ENCODE measurements around the gene RPP25.

Gene RPP25

DNA sequence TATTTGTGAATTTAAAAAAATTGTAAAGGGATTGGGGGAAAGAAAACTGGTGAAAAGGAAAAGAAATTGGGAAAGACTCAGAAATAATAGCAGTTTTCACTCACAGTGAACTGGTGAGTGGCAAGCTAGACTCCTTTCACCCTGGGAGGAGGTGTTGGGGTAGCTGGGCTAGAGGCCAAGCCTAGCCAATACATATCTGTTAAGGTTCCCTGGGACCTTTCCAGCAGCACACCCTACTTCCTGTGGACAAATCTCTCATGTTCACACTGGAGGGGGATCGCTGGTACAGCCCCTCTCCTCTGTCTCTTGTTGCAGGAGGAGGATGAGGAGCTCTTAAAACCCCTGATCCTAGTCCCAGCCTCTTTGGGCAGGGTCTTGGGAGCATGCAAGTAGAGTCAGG is 3.7 kb upstream of the RPP25 start:
- Histone ChIP-seq H3K4me2 (no peak overlapping the region), H3K27ac (no peak overlapping the region), H3K9me3 (replicated peaks in 1 of 11) (peaks cover 0 to 10% (median 0%) of the 10 kb centered on the region in 11 experiments; a peak in 11 of 22 replicates)

DNA sequence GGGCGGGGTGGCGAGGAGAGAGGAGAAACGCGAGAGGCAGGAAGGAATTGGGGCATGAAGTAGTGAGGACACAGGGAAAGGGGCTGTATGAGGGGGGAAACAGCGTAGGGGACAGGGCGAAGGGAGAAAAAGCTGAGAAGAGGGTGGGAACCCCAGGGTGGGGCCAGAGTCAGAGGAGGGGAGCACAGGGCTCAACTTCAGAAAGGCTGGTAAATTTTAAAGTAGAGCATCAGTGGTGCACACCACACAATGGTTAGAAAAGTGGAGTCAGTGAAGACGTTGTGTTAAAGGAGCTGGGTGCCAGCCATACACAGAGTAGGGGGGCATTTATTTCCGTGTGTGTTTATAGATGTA is 3.0 kb upstream of the RPP25 start:
- no peak for TF ChIP-seq Cebpa-rat (IDR thresholded peaks at IDR 0.05)
- Histone ChIP-seq H3K27ac (no peak overlapping the region), H3K4me2 (no peak overlapping the region), H3K4me1 (peaks cover 24 to 47% (median 40%) of the 10 kb centered on the region in 10 experiments; a peak in 19 of 20 replicates), H3K27me3 (peaks cover 58 to 73% (median 70%) of the 10 kb centered on the region in 11 experiments), H3K4me3 (no peak overlapping the region), H3K36me3 (no peaks in the 10 kb centered on the region), H3K9me3 (replicated peaks in 1 of 11) (peaks cover 0 to 10% (median 0%) of the 10 kb centered on the region in 11 experiments; a peak in 11 of 22 replicates), H4K20me1 (peaks cover 0 to 32% (median 16%) of the 10 kb centered on the region in 11 experiments; a peak in 11 of 22 replicates), H3K9ac (no peak overlapping the region)

More for the DNA sequence above, 3.7 kb upstream of the RPP25 start:
- H3K27me3 ChIP-seq: peaks cover 52 to 65% (median 63%) of the 10 kb centered on the region in 11 experiments
- no peak for TF ChIP-seq Cebpa-rat (IDR thresholded peaks at IDR 0.05)
- no peak overlapping the region for H3K9ac ChIP-seq
- peaks cover 0 to 25% (median 9%) of the 10 kb centered on the region in 11 experiments; a peak in 11 of 22 replicates for H4K20me1 ChIP-seq
- H3K4me3 ChIP-seq: no peak overlapping the region
- H3K4me1 ChIP-seq: peaks cover 21 to 40% (median 33%) of the 10 kb centered on the region in 10 experiments; a peak in 19 of 20 replicates
- no peaks in the 10 kb centered on the region for H3K36me3 ChIP-seq

DNA sequence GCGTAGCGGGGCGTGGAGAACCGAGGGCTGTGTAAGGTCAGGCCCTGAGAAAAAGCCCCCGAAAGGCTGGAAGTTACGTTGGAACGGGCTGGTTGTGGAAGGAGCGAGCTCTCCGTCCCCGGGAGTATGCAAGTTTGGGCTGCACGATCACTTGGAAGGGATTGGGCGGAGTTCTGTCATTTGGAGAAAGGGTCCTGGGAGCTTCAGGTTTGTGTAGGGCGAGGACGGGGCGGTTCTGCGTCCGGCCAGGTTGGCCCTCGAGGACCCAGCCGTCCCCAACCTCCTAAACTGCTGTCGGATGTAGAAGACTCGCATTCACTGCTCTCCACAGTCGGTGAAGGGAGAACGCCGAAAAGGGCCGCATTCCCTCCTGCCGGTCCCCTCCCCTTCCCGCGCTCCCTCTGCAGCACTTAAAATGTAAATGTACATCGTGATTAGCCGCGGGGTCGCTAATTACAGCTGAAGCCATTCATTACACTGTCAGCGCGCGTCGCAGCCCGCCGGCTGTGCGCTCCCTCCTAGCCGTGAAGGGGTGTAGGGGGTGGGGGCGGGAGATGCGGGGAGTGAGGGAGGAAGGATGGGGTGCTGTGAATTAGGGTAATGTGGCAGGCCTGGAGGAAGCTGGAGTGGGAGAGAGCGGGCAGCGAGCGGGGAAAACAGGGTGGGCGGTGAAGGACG is 2.5 kb upstream of the RPP25 start:
- H3K27me3 ChIP-seq: peaks cover 58 to 78% (median 74%) of the 10 kb centered on the region in 11 experiments

DNA sequence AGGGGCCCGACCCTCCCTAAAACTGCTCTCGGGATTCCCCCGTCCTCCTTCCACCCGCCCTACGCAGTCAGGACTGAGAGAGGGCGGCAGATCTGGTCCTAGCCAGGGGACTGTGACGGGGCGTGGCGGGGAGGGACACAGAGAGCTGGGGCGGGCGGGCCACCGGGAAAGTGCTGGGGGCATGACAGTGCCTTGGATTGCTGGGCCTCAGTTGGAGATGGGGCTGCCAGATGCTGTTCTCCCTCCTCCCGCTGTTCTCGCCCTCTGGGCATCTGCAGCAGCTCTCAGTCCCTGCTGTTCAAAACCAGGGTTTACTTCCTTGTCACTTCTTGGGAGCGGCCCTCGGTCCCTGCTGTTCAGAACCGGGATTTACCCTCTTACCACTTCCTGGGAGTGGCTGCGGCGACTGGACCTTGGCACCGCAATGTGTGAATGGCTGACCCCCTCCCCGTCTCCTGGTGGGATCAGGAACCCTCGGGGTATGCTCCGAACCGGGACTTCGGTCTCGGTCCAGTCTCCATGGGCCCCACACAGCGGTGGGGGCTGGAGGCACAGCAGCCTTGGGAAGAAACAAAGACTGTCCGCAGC is 1.8 kb upstream of the RPP25 start:
- no peaks in the 10 kb centered on the region for H3K36me3 ChIP-seq
- H3K4me3 ChIP-seq: peak overlapping the region in 5 of 10 experiments; percentile 23 to 61 (median 54); a peak in 4 of 20 replicates
- H3K4me2 ChIP-seq: peak overlapping the region in 6 of 11 experiments; percentile 33 to 96 (median 90); a peak in 9 of 22 replicates
- H4K20me1 ChIP-seq: peaks cover 0 to 38% (median 16%) of the 10 kb centered on the region in 11 experiments; a peak in 11 of 22 replicates
- H3K9ac ChIP-seq: no peak overlapping the region
- no peak for TF ChIP-seq Cebpa-rat (IDR thresholded peaks at IDR 0.05)
- no peak overlapping the region for H3K27ac ChIP-seq
- H3K9me3 ChIP-seq (replicated peaks in 1 of 11): peaks cover 0 to 10% (median 0%) of the 10 kb centered on the region in 11 experiments; a peak in 11 of 22 replicates
- peaks cover 58 to 80% (median 74%) of the 10 kb centered on the region in 11 experiments for H3K27me3 ChIP-seq
- H3K4me1 ChIP-seq: peaks cover 30 to 54% (median 44%) of the 10 kb centered on the region in 10 experiments; a peak in 19 of 20 replicates

More for the DNA sequence above, 2.5 kb upstream of the RPP25 start:
- peak overlapping the region in 4 of 10 experiments; percentile 23 to 58 (median 39); a peak in 2 of 20 replicates for H3K4me3 ChIP-seq
- H3K4me1 ChIP-seq: peaks cover 29 to 52% (median 44%) of the 10 kb centered on the region in 10 experiments; a peak in 19 of 20 replicates
- no peak for TF ChIP-seq Cebpa-rat (IDR thresholded peaks at IDR 0.05)
- H4K20me1 ChIP-seq: peaks cover 0 to 37% (median 16%) of the 10 kb centered on the region in 11 experiments; a peak in 11 of 22 replicates
- no peak overlapping the region for H3K9ac ChIP-seq
- H3K27ac ChIP-seq: no peak overlapping the region
- no peaks in the 10 kb centered on the region for H3K36me3 ChIP-seq
- H3K9me3 ChIP-seq (replicated peaks in 1 of 11): peaks cover 0 to 10% (median 0%) of the 10 kb centered on the region in 11 experiments; a peak in 11 of 22 replicates
- H3K4me2 ChIP-seq: peak overlapping the region in 5 of 11 experiments; percentile 1 to 96 (median 91); a peak in 4 of 22 replicates

DNA sequence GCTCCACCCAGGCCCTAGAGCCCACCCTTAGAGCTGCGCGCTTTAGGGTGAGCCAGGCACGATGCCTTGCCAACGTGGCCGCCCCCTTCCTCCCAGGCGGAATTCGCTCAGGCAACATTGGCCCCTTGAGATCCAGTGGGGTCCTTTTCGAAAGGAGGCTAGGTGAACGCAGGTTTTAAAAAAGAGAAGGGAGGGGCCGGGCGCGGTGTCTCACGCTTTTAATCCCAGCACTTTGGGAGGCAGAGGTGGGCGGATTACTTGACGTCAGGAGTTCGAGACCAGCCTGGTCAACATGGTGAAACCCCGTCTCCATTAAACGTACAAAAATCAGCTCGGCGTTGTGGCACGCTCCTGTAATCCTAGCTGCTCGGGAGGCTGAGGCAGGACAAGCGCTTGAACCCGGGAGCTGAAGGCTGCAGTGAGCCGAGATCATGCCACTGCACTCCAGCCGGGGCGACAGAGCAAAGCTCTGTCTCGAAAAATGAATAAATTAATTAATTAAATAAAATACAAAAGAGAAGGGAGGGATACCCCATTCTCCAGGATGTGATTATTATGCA is 984 bp upstream of the RPP25 start:
- Histone ChIP-seq H4K20me1 (peaks cover 0 to 38% (median 16%) of the 10 kb centered on the region in 11 experiments; a peak in 11 of 22 replicates), H3K4me3 (peak overlapping the region; percentile 54 to 69 (median 60)), H3K4me1 (peaks cover 30 to 54% (median 44%) of the 10 kb centered on the region in 10 experiments; a peak in 19 of 20 replicates), H3K27me3 (peaks cover 58 to 80% (median 74%) of the 10 kb centered on the region in 11 experiments), H3K36me3 (no peaks in the 10 kb centered on the region), H3K27ac (no peak overlapping the region), H3K4me2 (peak overlapping the region; percentile 83 to 96 (median 93)), H3K9me3 (replicated peaks in 1 of 11) (peaks cover 0 to 10% (median 0%) of the 10 kb centered on the region in 11 experiments; a peak in 11 of 22 replicates), H3K9ac (peak overlapping the region in 8 of 11 experiments; percentile 30 to 72 (median 61); a peak in 7 of 22 replicates)
- no peak for TF ChIP-seq Cebpa-rat (IDR thresholded peaks at IDR 0.05)

DNA sequence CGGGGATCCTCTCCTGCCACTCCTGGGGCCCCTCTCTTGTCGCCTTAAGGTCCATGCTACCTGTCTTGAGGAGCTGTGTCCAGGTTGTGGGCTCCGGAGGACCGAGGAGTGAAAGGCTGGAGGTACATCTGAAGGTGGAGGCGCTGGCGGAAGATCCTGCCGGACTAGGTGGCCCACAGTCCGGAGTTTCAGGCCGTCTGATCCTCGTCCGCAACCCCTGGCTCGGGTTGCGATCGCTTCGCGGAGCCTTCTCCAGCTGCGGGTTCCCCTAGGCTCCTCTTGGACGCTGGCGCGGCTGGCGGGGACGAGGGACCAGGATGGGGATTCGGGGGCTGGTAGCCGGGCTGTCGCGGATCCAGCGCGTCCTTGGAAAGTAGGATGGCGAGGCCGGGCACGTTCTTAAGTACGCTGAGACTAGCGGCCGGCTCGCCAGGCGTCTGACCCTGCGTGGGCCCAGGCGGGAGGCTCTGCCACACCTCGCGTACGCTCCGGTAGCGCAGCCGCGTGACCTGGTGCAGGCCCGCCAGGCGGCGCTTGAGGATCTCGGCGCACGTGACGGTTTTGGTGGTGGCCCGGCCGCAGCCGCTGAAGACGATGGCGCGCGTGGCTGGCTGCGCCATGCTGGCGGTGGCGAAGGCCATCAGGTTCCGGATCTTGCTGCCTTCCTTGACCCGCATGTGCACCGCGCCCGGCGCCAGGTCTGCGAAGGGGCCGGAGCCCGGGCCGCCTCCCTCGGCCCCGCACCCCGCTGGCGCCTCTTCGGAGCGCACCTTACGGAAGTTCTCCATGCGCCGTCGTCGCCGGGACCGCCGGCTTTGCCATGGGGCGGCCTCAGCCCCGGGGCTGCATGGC is 550 bp downstream of the RPP25 start:
- Histone ChIP-seq H3K4me1 (peaks cover 30 to 48% (median 40%) of the 10 kb centered on the region in 10 experiments; a peak in 19 of 20 replicates), H3K36me3 (no peaks in the 10 kb centered on the region), H3K4me3 (peak overlapping the region; percentile 54 to 69 (median 60)), H4K20me1 (peaks cover 0 to 38% (median 16%) of the 10 kb centered on the region in 11 experiments; a peak in 11 of 22 replicates), H3K4me2 (peak overlapping the region; percentile 83 to 96 (median 93)), H3K27me3 (peaks cover 58 to 72% (median 68%) of the 10 kb centered on the region in 11 experiments), H3K9me3 (replicated peaks in 1 of 11) (peaks cover 0 to 10% (median 0%) of the 10 kb centered on the region in 11 experiments; a peak in 11 of 22 replicates), H3K27ac (peak overlapping the region in 3 of 11 experiments; percentile 17 to 40 (median 18); a peak in 3 of 22 replicates), H3K9ac (peak overlapping the region; percentile 38 to 72 (median 65); a peak in 20 of 22 replicates)
- TF ChIP-seq Cebpa-rat (IDR thresholded peaks at IDR 0.05): no peak

DNA sequence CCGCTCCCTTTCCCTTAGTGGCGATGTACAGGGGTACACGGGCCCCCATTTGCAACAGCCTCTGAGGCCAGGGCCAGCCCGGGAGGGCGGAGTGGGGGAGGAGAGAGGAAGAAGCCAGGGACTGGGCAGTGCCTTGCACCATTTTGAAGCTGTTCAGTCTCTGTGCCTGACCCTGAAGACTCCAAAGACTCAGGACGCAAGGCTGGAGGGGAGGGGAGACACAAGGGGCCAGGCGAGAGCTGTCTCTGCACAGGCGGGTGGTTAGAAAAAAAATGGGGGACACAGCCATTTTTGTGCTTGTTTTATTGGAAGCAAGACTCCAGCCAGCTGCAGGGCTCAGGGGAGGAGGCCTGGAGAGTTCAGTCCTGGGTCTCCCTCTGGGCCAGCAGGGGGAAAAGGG is 1.6 kb downstream of the RPP25 start:
- peak overlapping the region in 1 of 11 experiments; percentile 30; a peak in 2 of 22 replicates for H3K9ac ChIP-seq
- H3K27ac ChIP-seq: no peak overlapping the region
- peak overlapping the region; percentile 5 to 94 (median 83); a peak in 17 of 22 replicates for H3K4me2 ChIP-seq
- H3K27me3 ChIP-seq: peaks cover 52 to 63% (median 60%) of the 10 kb centered on the region in 11 experiments
- peaks cover 0 to 10% (median 0%) of the 10 kb centered on the region in 11 experiments; a peak in 11 of 22 replicates for H3K9me3 ChIP-seq (replicated peaks in 1 of 11)
- H3K4me1 ChIP-seq: peaks cover 30 to 47% (median 39%) of the 10 kb centered on the region in 10 experiments; a peak in 19 of 20 replicates
- no peaks in the 10 kb centered on the region for H3K36me3 ChIP-seq
- no peak for TF ChIP-seq Cebpa-rat (IDR thresholded peaks at IDR 0.05)
- H3K4me3 ChIP-seq: no peak overlapping the region
- H4K20me1 ChIP-seq: peaks cover 0 to 38% (median 16%) of the 10 kb centered on the region in 11 experiments; a peak in 11 of 22 replicates

Measured in BLaER1 treated with 17β-estradiol and CSF1 and Interleukin-3, amounts not matched to agents 10 nM and 100 nM (cell line).